Stimulated activated CD4-positive, alpha-beta T cell treated with anti-CD3 and anti-CD28 coated beads, Interleukin-4, amount 100 ng/mL, for 4 hours (primary cell): ENCODE measurements around the gene PDXK.
A peak's percentile ranks its signal among the peaks of the same experiment; 100 is the strongest.
"Not testable (repeated sequence)": the region's sequence is repeated elsewhere in the genome, so short reads cannot be mapped to it uniquely, and the experiment has no call there.

Experiments used
- DNase-seq, 2 experiments: peaks; one replicate each; pipeline ENCODE4 v3.0.0-alpha.2; 2020

The PDXK gene

DNA sequence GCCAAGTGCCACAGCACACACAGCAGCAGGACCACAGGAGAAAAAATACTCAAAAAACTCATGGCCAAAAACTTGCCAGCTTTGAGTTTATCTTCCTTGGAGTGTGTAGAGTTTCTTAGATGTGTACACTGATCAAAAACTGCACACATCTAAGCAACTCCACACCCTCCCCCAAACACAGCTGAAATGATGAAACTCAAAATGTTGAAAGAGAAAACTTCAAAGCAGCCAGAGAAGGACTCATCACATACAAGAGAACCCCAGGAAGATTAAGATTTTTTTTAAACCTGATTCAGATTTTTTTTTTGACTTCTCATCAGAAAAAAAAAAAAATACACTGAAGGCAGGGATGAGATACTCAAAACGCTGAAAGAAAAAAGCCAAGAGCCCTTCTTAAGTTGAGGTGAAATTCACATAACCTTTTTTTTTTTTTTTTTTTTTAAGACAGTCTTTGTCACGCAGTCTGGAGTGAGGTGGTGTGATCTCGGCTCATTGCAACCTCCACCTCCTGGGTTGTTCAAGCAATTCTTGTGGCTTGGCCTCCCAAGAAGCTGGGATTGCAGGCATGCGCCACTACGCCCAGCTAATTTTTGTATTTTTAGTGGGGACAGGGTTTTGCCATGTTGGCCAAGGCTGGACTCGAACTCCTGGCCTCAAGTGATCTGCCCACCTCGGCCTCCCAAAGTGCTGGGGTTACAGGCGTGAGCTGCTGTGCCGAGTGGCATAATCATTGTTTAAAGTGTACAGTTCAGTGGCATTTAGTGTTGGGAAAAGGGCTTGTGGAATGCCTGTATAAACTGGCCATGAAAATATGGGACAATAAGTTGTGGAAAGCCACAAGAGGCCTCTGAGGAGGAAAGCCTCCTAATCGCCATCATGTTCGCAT lies 20.9 kb upstream of the PDXK start:
- DNase-seq, result no peak

DNA sequence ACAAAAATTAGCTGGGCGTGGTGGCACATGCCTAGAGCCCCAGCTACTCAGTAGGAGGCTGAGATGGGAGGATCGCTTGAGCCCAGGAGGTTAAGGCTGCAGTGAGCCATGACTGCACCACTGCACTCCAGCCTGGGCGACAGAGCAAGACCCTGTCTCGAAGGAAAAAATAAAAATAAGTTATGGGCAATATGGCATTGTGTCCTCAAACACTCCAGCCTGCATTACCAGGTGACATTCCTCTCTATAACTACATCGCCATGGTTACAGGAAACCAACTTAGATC lies 19.5 kb upstream of the PDXK start:
- DNase-seq, result not testable (repeated sequence)

DNA sequence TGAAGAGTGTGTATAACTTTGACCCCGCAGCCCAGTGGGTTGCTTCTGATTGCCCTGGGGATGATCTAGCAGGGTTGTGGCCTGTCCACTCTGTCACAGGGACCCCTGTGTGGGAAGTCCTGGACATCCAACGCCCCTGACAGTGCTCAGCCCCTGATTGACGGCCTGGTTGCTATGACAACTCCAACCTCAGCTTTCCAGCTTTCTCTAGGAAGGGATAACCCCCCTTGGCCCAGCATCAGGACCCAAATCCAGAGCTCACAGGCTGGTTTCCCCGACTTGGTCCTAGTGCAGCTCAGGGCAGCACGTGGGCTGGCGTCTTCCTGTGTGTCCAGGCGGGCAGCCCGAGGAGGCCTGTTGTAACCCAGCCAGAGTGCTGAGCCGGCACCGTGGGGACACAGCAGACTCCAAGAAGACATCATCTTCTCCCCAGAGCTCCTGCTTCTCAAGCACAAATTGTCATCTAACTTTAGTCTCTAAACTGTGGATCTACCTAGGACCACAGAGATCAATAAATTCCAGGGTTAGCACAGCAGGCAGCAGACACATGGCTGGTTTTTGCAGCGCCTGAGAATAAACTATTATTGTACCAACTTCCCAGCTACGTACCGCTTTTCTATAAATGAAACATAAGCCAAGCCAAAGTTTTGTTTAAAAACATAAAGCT lies 18.9 kb upstream of the PDXK start:
- no peak for DNase-seq

DNA sequence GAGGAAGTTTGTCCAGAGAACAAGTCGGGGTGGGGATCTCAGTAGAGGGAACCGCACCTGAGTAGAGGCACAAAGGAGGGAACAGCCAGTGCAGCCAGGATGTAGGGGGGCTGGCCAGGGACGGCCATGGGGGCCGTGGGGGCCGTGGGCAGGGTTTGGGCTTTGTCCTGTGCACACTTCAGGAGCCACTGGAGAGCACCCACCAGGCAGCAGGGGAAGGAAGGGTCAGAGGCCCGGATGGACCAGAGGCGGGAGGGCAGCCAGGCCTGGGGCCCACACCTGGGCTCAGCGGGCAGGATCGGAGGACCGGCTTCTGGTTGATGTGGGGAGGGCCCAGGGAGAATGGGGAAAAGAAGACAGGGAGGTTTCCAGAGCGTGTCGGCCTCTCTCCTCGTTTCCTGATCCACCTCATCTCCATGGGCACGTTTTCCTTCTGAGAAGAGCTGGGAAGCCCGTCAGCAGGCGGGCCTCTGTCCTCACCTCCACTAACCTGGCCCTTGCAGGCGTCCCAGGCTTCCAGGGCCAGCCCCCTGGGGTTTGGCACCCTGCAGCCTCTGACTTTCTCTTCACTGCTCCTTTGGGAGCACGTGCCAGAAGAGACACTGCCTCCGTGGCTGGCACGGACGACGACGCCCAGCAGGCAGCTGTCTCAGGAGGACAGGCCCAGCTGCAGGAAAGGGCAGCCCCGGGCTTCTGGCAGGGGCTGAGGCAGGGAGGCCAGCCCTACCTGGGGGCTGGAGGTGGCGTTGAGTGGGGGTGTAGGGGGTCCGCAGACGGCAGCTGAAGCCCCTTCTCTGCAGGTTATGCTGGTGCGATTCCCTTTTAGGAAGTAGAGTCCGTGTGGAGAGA lies 16.8 kb upstream of the PDXK start:
- no peak for DNase-seq

DNA sequence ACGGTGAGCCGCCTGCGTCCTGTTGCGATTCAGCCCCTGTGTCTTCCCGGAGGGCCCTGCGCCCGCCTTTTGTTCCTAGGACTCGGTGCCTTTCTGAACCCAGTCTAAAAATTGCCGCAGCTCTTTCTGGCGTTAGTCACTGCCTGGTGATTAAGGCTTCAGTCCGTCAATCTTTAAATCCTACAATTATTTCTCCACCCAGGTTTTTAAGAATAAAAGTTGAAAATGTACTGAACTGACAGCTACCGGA lies 16.2 kb upstream of the PDXK start:
- DNase-seq, result no peak

DNA sequence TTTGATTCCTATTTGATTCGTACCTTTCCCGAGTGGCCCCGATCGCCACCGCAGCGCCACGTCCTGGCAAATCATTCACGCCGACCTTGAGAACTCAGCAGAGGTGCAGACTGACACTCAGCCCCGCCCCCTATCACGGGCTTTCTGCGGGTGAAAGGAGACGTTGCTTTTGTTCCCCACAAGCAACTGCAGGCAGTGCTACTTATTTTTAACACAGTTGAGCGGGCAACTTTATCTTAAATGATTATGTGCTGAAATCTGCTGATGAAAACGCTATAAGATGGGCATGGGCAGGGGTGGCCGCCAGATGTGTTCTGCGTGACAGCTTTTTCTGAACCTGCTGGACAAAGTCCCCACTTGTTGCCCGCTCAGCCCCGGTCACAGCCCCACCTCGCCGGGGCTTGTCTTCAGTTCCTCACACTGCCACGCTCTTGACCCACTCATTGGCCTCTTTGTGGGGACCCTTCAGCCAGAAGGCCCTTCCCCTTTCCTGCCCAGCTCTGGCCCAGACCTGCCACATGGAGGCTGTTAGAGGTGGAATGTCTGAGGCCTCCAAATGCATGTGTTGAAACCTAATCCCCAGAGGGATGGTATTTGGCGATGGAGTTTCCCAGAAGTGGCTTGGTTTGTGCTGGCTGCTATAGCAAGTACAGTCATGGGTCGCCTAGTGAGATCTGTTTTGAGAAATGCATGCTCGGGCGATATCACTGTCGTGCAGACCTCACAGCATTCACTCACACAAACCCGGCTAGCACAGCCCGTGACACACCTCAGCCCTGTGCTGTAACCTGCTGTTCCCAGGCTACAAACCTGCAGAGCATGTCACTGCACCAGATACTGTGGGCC lies 15.7 kb upstream of the PDXK start:
- DNase-seq, result peak in 1 of 2 experiments; percentile 18

DNA sequence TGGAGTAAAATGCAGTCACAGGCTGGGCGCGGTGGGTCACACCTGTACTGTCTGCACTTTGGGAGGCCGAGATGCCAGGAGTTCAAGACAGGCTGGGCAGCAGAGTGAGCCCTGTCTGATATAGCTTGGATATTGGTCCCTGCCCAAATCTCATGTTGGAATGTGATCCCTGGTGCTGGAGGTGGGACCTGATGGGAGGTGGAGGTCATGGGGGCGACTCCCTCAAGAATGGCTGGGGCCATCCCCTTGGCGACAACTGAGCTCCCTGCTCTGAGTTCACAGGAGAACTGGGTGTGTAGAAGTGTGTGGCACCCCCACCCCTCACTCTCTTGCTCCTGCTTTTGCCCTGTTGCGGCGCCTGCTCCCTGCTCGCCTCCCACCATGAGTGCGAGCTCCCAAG lies 11.5 kb upstream of the PDXK start:
- DNase-seq, result no peak

DNA sequence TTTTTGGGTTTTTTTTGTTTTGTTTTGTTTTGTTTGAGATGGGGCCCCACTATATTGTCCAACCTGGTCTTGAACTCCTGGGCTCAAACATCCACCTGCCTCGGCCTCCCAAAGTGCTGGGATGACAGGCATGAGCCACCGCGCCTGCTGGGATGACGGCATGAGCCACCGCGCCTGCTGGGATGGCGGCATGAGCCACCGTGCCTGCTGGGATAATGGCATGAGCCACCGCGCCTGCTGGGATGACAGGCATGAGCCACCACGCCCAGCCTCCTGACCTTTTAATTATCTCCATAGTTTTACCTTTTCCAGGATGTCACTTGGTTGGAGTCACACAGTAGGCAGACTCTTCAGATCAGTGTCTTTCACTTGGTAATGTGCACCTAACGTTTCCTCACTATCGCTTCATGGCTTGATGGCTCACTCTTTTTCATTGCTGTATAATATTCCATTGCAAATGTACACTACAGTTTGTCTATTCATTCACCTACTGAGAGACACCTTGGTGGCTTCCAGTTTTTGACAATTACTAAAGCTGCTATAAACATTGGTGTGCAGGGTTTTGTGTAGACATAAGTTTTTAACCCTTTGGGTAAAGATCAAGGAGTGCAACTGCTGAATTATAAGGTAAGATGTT lies 10.1 kb upstream of the PDXK start:
- DNase-seq, result no peak

DNA sequence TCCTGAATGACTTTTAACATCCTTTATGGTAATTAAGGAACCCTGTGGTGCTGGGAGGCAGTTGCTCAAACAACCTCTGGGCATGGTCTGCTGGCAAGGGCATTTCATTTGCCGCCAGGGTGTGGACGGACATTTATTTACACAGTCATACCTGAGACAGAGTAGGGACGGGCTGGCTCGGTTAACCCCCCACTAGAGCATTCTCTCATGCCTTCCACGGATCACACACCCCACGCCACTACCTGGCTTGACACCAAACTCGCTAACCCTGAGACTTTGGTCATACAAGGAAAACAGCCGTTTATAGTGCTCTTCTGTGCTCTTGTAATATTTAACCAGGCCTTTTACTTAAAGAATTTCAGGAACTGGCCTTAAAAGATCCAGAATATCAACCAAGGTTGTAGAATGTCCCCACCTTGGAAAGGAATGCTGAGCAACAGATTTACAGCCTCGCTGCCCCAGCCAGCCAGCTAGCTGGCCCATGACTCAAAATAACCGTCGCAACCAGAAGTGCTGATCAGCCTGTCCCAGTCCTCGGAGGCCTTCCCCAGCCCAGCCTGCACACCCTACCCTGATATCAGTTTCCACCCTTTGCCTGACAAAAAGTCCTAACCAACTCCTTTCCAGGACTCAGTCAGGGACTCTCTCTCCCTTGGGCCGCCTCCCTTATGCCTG lies 6.5 kb upstream of the PDXK start:
- DNase-seq, result no peak

DNA sequence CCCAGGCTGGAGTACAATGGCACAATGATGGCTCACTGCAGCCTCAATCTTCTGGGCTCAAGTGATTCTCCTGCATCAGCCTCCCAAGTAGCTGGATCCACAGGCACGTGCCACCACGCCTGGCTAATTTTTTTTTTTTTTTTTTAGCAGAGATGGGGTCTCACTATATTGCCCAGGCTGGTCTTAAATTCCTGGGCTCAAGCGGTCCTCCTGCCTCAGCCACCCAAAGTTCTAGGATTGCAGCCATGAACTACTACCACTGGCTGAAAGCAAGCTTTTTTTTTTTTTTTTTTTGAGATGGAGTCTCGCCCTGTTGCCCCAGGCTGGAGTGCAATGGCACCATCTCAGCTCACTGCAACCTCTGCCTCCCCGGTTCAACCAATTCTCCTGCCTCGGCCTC lies 5.8 kb upstream of the PDXK start:
- DNase-seq, result not testable (repeated sequence)

DNA sequence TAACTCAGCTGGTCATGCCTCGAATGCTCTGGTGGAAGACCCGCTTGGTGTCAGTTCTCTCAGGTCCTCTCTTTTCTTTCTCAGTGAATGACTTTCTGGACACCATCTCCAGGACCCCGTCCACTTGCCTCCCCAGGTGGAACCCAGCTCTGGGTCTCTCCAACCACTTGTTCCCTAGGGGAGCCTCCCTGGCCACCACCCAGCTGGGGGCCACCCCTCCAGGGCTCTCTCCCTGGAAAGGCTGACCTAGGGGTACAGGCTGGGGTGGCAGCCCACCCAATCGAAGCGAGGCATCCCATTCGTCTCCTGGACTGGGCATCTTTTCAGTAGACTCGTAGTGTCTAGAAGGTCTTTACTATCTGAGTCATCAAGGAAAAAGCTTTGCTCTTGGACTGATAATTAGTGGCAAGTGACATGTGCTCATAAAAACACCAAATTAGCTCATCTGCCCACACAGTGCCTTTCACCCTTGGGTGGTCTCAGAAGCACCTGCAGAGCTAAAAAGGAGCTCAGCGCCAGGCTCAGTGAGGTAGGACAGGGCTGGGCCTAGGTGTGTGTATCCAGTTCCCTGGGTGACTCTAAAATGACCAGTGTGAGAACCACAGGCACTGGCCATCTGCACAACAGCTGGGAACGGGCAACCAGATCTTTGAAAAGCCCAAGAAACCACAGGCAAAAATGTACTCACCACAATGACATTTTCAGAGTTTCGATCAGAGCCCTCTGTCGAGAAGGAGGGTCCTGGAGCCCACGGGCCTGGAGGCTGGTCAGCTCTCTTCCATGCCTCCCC lies 2.4 kb upstream of the PDXK start:
- DNase-seq, result no peak

DNA sequence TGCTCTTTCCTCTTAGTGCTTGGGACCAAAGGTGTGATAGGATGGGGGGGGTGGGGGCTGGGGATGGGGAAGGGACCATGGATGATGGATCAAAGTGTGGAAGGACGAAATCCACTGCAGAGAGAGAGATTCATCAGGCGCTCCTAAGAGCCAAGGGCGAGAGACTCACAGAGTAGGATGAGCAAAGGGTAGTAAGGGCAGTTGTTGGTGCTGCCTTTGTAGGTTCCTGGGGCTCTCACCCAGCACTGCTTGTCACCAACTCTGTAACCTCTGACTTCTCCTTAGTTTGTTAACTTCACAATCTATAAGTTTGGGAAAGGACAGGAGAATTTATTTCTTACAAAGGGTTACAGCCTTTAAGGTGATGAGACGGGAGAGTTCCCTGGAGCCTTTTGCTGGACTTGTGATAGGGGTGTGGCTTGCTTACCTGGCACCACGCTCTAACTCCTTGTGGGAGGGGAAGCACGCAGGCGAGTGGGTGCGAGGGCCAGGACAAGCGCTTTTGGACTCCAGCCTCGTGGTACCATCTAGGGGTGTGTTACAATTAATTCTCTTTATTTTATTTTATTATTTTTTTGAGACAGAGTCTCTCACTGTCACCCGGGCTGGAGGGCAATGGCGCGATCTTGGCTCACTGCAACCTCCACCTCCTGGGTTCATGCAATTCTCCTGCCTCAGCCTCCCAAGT lies 1.6 kb upstream of the PDXK start:
- DNase-seq, result no peak

DNA sequence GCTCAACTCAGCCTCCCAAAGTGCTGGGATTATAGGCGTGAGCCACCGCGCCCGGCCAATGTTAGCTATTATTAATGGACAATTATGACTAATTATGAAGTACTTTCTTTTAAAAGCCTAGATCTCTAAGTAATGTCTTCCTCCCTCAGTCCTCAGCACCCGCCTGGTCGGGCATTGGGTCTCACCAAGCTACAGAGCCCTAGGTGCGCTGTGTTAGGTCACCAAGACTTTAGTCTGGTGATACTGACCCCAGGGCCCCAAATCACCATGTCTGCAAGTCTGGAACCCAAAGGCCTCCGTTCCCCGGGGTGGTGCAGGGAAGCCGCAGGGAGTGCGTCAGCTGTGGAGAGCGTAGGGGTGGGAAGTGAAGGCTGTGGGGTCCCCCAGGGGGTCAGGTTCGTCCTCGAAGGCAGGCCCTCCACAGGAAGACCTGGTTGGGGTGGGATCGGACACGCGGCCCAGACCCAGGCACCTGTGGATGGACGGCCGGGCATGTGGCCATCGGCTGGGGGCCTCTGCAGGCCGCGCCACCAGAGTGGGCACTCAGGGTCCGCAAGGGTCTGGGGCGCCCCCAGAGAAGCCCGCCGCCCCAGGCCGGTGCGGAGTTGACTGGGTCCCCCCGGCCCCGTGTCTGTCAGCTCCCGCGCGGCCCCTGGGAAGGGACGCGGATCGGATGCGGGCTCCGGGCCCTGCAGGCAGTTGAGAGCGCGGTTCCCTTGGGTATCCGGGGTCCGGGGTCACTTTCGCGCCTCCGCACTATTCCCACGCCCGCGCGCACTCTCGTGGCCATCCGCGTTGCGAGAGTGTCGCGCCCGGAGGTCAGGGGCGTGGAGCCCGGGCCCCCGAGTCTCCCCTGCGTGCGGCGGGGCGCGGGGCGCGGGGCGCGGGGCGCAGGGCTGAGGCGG lies 710 bp upstream of the PDXK start:
- no peak for DNase-seq

DNA sequence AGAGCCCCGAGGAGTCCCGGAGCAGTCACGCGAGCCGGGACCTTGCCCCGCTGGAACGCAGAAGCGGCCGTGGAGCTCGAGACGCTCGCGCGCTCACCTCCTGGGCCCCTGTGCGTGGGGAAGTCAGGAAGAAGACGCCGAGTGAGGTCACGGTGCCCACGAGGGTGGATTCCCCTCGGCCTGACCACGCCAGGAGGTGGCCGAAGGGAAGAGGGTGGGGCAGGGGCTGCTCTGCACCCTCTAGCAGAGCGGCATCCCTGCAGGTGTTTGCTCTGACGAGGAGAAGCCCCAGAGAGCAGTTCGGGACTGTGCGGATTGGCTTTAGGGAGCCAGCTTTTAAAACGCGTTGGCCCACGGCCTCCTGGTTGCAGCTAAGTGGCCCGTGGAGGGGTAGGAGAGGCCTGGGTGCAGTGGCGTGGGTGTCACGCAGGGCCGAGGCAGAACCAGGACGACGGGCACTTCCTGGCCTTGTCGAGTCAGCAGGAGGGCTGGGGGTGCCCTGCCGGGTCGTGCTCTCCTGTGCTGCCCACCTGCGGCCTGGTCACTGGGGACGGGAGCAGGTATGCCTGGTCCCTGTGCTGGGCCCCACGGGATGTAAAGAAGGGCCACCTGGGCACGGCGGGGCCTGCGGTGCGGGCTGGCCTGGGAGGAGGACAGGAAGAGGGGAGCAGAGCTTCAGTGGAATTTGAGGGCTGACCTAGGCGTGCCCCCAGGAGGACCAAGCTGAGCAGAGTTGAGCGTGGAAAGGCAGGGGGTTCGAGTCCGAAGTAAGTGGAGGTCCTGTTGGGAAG lies 1.0 kb downstream of the PDXK start:
- no peak for DNase-seq

DNA sequence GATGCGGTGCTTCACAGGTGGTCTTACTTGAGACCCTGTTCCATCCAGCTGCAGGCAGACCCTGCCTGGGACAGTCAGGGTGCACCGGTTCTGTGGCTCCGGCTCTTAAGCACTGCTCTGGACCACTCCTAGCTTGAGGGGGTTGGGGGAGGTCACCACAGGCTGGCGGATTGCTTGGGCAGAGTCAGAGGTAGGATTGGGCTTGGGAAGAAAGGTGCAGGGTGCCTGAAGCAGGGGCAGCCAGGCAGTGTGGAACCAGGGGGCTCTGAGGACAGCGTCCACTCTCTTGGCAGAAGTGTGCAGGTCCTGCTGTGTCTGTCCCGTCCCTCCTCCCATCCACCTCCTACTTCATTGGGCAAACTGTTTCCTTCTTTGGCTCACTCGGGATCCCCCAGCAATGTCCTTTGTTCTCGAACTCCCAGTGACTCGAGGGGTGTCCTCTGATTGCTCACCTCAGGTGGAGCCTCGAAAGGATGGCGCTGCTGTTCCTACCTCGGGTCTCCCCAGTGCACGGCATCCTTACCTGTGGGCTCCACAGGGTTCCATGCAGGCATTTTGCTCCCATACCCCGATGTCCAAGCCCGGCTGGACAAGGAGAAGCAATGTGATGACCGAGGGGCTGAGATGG lies 1.7 kb downstream of the PDXK start:
- DNase-seq, result no peak

DNA sequence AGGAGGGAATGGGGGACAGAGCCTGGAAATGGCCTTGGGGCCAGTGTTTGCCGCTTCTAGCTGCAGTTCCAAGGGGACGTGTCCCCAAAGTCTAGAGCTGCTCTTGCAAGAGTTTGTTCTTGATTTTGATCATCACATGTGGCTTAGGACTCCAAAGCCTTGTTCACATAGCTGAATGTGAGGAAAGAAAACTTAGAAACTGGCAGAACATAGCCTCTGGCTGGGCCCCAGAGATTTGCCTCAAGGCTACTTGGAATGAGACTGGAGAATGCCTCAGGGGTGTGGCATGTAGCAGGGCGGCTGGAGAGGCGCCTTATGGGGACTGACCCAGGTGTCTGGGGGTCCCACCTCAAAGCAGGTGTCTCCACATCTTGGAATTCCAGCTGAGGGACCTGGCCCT lies 2.3 kb downstream of the PDXK start:
- DNase-seq, result no peak

DNA sequence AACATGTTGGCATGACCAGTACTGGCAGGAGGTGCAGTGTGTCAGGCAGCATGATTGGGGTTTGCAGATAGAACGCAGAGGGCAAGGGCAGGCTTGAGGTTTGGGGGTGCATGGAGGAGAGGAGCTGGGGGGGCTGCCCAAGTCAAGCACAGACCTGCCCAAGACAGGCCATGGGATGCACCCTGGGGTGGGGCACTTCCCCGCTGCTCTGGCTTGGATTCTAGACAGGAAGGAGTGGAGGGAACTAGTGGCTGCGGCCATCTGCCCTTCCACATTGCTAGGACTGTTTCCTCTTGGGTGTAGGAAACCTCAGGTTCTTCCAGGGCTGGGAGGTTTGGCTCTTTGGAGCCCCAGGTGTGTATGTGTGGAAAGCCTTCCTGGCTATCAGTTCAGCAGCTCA lies 3.0 kb downstream of the PDXK start:
- DNase-seq, result no peak

DNA sequence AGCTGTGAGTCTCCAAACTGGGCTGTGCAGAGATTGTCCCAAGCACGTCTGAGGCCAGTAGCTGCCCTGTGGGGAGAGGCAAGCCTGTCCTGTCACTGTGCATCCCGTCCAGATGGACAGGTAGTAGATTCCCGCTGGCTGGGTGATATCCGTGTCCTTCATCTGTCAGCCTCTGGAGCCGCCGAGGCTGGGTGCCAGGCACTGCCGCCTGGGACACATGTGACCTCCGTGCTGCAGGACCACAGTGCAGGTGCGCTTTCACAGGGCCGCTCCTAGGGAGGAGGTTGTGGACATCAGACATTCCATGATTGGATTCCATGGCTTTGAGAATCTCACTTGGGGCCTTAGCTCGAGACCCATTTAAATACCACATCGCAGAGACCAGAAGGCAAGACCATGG lies 4.7 kb downstream of the PDXK start:
- DNase-seq, result no peak
